ENCODE results near the gene SUGP2.

The SUGP2 gene

GRCh38 chr19:19064811-19065745 is 31.8 kb upstream of the SUGP2 start:
- peak overlapping the region; percentile 71 for H3K4me3 ChIP-seq (ENCODE audit: low read depth, low read length)
- no peak for TF ChIP-seq CTCF (IDR thresholded peaks at IDR 0.05; ENCODE audit: low read depth, low read length, missing control alignments)
- in situ Hi-C loops (cut with HindIII; ENCODE audit: low sequenced_read_pairs), result no loop called here
- DNase-seq (ENCODE audit: low read depth), result no peak

GRCh38 chr19:19064098-19064722 is 30.9 kb upstream of the SUGP2 start:
- in situ Hi-C loops (cut with HindIII; ENCODE audit: low sequenced_read_pairs), result no loop called here
- no peak for TF ChIP-seq CTCF (IDR thresholded peaks at IDR 0.05; ENCODE audit: low read depth, low read length, missing control alignments)
- H3K4me3 ChIP-seq (ENCODE audit: low read depth, low read length), result peak overlapping the region; percentile 71
- no peak for DNase-seq (ENCODE audit: low read depth)

GRCh38 chr19:19063183-19064097 is 30.1 kb upstream of the SUGP2 start, which contains the start of gene SLC25A42:
Gene SLC25A42, plus strand, starts transcription at chr19:19063994. Its CDS starts 32,131 bp downstream, at chr19:19096125.
- peak; percentile 99 for DNase-seq (ENCODE audit: low read depth)
- TF ChIP-seq CTCF (IDR thresholded peaks at IDR 0.05; ENCODE audit: low read depth, low read length, missing control alignments), result no peak
- in situ Hi-C loops (cut with HindIII; ENCODE audit: low sequenced_read_pairs), result no loop called here
- peak within 1 kb of the TSS; percentile 71 for H3K4me3 ChIP-seq (ENCODE audit: low read depth, low read length)

GRCh38 chr19:19062454-19063182 is 29.3 kb upstream of the SUGP2 start:
- no peak for TF ChIP-seq CTCF (IDR thresholded peaks at IDR 0.05; ENCODE audit: low read depth, low read length, missing control alignments)
- peak overlapping the region; percentile 71 for H3K4me3 ChIP-seq (ENCODE audit: low read depth, low read length)
- in situ Hi-C loops (cut with HindIII; ENCODE audit: low sequenced_read_pairs), result no loop called here
- DNase-seq (ENCODE audit: low read depth), result no peak

GRCh38 chr19:19061506-19061905 is 28.2 kb upstream of the SUGP2 start:
- no peak for TF ChIP-seq CTCF (IDR thresholded peaks at IDR 0.05; ENCODE audit: low read depth, low read length, missing control alignments)
- in situ Hi-C loops (cut with HindIII; ENCODE audit: low sequenced_read_pairs), result no loop called here
- H3K4me3 ChIP-seq (ENCODE audit: low read depth, low read length), result no peak overlapping the region
- DNase-seq (ENCODE audit: low read depth), result no peak

Measured in astrocyte of the cerebellum (primary cell).